Calu3 (cell line): ENCODE data around the gene TTC23. TPM values are rescaled to one million over a fixed set of nuclear protein-coding genes. Genes with fewer than 3 reads are reported as not detected.

Experiments used
- BruUV-seq: library from RNA; stranded (reverse); fragments of 400-500 nt; replicated peaks from 2 replicates; lab custom pipeline; 2021; lab: Mats Ljungman, UMichigan
- CTCF ChIA-PET: fragments of 300-600 bp; sonication (Branson Sonifier 250); formaldehyde crosslinking; loops from one replicate; lab custom pipeline; 2022; ENCODE audit warnings: antibody characterized with exemption; lab: Charles Lee
- DNase-seq: peaks from one replicate; pipeline ENCODE4 v3.0.0; 2022
- H3K27ac Mint-ChIP-seq: one replicate; pipeline ENCODE4 v1.8.0; 2022; ENCODE audit warnings: mixed read lengths; ENCODE audit not compliant: unreplicated experiment
- H3K27me3 Mint-ChIP-seq: one replicate; pipeline ENCODE4 v1.8.0; 2022; ENCODE audit warnings: mixed read lengths; ENCODE audit not compliant: unreplicated experiment
- H3K36me3 Mint-ChIP-seq: one replicate; pipeline ENCODE4 v1.8.0; 2022; ENCODE audit warnings: mild to moderate bottlenecking, moderate library complexity, mixed read lengths; ENCODE audit not compliant: insufficient read depth, unreplicated experiment
- H3K4me1 Mint-ChIP-seq: one replicate; pipeline ENCODE4 v1.8.0; 2022; ENCODE audit warnings: mild to moderate bottlenecking, low read depth, mixed read lengths; ENCODE audit not compliant: unreplicated experiment
- H3K4me3 Mint-ChIP-seq: one replicate; pipeline ENCODE4 v1.8.0; 2022; ENCODE audit warnings: mild to moderate bottlenecking, low read depth, moderate library complexity, mixed read lengths; ENCODE audit not compliant: unreplicated experiment
- H3K9me3 Mint-ChIP-seq: one replicate; pipeline ENCODE4 v1.8.0; 2022; ENCODE audit warnings: low read depth, mixed read lengths; ENCODE audit not compliant: unreplicated experiment
- CTCF ChIP-seq: fragments of 200-600 bp; IDR thresholded peaks from one replicate; pipeline ENCODE4 v1.8.0; 2022; ENCODE audit warnings: antibody characterized with exemption; ENCODE audit not compliant: unreplicated experiment
- intact Hi-C: fragments of 100-400 bp; cut with micrococcal nuclease; formaldehyde crosslinking; loops from one replicate; pipeline ENCODE4 v1.10.0; 2022; ENCODE audit not compliant: unreplicated experiment
- total RNA-seq: library from RNA; stranded (reverse); gene quantifications from 2 replicates; pipeline ENCODE4 v1.2.3, GENCODE V29; 2022

TTC23 gene
- total RNA-seq, 1 experiment from 2014 or later = 18.9 TPM

DNA sequence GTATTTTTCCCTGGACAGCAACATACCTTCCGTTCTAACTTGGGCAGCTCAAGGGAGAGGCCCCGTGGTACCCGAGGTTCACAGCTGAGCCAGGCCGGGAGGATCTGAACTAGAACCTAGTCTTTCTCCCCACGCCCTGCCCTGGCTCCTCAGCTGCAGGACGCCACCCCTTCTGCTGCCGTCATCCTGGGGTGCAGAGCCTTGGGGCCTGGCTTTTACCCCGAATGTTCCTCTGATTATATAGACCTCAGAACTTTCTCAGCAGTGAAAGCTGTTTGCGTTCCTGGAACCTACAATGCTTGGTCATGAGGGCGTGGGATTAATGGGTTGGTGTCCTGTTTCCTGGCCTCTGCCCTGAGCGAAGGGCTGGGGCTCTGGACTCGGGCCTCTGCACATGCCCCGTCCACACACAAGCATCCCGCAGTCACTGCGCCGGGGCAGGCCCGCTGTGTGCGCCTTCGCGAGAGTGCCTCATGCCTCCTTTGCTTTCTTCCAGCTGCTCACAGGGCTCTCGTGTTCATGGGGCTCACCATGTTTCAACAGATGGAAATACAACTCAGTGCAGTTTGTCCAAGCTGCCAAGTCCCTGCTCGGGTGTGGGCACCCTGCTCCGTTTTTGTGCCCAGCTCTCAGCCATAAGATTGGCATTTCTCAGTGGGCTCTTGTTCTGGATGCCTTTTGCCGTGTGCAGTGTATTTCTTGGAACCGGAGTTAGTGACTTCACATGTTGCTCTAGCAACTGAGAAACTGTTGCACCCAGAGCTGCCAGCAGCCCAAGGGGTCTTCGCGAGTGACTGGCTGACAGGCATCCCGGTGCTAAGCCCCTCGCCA, 124.1 kb downstream of the TTC23 start:
- intact Hi-C loops = no loop called here
- no peak overlapping the region for H3K4me3 Mint-ChIP-seq
- CTCF ChIA-PET = no interaction called here
- no TSS peak for BruUV-seq
- H3K9me3 Mint-ChIP-seq = no peaks in the 10 kb centered on the region
- TF ChIP-seq CTCF = no peak
- H3K27ac Mint-ChIP-seq = no peak overlapping the region
- no peak for DNase-seq
- H3K36me3 Mint-ChIP-seq = peaks cover 11% of the 10 kb centered on the region
- peaks cover 18% of the 10 kb centered on the region for H3K4me1 Mint-ChIP-seq
- H3K27me3 Mint-ChIP-seq = no peaks in the 10 kb centered on the region

DNA sequence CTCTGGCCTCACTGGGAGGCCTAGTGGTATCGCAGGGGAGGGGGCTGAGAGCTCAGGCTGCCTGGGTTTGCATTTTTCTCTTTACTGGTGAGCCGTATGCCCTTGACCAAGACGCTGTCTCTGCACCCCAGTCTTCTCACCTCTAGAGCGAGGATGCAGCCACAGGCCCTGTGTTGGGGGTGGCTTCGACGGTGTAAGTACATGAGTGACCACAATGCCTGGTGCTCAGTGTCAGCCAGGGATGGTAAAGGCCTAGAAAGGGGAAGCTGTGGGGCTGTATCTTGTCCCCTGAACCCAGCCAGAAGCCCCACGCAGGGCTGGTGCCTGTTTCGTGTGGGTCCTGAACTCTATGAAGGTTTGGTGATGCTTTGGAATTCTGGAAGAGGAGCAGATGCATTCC, 124.7 kb downstream of the TTC23 start:
- TF ChIP-seq CTCF = no peak
- H3K27ac Mint-ChIP-seq = peak overlapping the region; percentile 93
- H3K4me1 Mint-ChIP-seq = peaks cover 18% of the 10 kb centered on the region
- no peak overlapping the region for H3K4me3 Mint-ChIP-seq
- CTCF ChIA-PET = interaction anchor here (1.3 kb wide), 1 partner anchor 19 kb away, joined by 8 read pairs; the partner anchor contains the start of gene SYNM
- H3K27me3 Mint-ChIP-seq = no peaks in the 10 kb centered on the region
- intact Hi-C loops = loop anchor here (5.0 kb wide), 1 partner anchor 88 kb away; no protein-coding TSS in a partner anchor
- DNase-seq = no peak
- H3K36me3 Mint-ChIP-seq = peaks cover 11% of the 10 kb centered on the region
- no TSS peak for BruUV-seq
- H3K9me3 Mint-ChIP-seq = no peaks in the 10 kb centered on the region

- DNase-seq = peak; percentile 83
- no TSS peak for BruUV-seq
- Mint-ChIP-seq H3K9me3 (no peaks in the 10 kb centered on the region), H3K27me3 (no peaks in the 10 kb centered on the region), H3K27ac (peak overlapping the region; percentile 93), H3K4me1 (peaks cover 18% of the 10 kb centered on the region), H3K36me3 (peaks cover 11% of the 10 kb centered on the region), H3K4me3 (peak overlapping the region; percentile 76)
- CTCF ChIA-PET = interaction anchor here (0.6 to 1.3 kb wide), 5 partner anchors 12 to 515 kb away, joined by 3 to 8 read pairs (median 3); partner anchors contain the start of gene SYNM
- intact Hi-C loops = loop anchor here (5.0 kb wide), 1 partner anchor 88 kb away; no protein-coding TSS in a partner anchor
- no peak for TF ChIP-seq CTCF
These were observed 125.5 kb downstream of the TTC23 start for GRCh38 chr15:99123713-99124451.
